NCI-H1930 (cell line): ENCODE data around the gene ARL6.

Experiments
- DNase-seq, 2 experiments: peaks; one replicate each; lab custom pipeline; 2025; lab: John Stamatoyannopoulos, UW

Gene ARL6, protein sequence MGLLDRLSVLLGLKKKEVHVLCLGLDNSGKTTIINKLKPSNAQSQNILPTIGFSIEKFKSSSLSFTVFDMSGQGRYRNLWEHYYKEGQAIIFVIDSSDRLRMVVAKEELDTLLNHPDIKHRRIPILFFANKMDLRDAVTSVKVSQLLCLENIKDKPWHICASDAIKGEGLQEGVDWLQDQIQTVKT

DNA sequence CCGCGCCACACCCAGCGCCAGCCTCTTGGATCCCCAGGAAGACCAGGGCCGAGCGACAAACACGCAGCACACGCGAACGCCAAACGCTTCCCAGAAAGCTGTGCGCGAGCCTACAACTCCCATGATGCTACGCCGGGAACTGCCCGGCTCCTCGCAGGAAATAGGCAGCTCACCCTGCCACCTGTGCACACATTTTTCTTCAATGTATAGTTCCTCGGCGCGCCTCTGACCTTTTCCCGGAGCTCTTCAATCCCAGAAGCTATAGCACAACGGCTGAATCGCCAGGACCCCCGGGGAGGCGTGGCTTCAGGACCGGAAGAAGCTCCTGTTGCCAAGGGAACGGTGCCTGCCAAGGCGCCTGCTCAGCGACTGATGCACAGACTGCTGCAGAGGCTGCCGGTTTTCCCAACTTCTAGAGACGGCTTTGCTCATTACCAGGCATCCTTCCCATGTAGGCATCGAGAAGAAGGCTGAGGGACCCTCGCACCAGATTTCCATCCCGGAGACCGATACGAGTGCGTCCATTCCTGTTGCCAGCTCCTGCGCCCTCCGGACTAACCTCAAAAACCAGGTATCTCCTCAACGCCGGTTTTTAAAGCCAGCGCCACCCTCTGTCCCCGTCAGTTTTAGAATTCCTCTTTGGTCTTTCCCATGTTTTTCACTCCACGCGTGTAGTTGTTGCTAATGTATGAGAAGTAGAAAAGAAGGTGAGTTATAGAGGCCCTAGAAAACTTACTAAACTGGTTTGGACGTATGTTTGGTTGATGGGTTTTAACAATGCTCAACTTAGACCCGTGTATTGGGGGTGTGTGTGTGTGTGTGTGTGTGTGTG, at the start of gene ARL6:
ARL6 (plus strand) TSS at position 352 of the 832 bp plus-strand sequence. CDS start 3,350 bp downstream, outside the sequence.
- DNase-seq = peak; percentile 89 to 90

DNA sequence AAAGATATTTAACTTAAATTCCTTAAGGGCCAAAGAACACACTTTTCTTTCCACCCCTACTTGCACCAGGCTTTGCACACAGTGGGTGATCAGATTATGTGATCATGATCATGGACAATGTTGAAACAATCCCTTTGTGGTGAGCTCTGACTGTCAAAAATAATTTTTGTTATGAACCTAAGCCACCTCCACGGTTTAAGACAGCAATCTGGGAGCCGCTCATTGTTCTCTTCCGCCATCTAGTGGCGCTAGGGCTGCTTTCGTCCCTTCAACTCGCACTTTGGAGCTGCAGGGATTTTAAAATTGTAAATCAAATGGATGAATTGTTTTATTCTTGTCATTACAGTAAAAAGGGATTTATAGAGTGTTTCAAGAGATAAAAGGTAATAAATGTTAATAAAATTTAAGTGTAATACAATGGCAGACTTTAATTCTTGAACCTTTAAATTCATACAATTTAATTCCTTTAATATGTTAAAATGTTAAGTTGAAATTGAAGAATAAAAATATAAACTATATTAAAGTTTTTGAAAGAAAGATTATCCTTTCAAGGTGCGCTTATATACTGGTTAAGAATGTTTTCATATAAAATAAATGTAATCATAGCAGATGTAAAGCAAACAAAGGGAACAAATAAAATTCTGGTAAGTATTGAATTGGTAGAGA, 45.3 kb upstream of the ARL6 start:
- peak; percentile 58 to 67 for DNase-seq

DNA sequence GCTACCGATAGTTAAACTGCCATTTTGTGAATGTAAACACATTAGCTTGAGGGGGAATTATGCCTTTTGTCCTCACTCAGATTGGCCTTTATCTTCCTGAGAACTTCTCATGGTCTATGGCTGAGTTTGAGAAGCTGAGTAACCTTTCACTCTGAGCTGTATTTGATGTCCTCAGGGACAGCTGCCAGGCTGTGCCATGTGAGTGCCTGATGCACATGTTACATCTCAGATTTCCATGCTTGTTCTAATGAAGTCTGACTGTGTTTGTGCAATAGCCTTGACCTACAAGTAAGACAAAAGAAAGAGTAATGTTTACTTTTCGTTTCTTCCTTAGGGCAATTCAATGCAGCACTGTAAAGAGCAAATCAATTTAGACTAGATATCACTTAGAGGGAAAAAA, 44.1 kb upstream of the ARL6 start:
- DNase-seq = peak in 1 of 2 experiments; percentile 20

DNA sequence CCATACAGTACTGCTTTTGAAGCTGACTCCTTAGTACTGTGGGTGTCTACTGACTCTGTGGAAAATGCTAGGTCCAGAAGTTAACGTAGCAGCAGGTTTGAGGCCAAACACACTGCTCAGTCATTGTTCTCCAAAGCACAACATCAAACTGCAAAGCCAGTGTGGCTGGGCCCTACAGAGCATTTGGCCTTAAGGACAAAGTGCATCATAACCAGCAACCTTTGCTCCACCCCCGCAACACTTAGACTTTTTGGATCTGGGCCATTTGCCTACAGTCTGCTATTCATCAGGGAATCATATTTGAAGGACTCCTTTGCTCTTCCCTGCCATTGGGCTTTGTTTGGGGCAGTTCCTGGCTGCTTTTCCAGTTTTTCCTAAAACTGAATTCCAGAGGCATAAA, 43.1 kb upstream of the ARL6 start:
- no peak for DNase-seq

DNA sequence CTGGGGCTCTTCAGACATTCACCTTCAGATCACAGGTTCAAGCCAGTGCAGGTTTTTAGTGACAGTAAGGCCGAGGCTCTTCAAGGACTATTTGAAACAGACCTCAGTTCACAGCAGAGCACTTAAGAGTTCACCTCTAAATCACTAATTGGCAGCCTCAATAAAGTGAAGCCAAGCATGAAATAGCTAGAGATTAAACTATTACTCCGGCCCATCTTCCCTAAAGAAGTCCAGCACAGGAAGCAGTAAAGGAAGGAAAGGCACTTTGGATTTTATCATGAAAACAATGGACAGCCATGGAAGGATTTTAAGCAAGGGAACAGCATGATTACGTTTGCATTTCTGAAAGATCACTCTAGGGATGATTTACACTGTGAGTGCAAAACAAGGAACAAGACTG, 27.6 kb upstream of the ARL6 start:
- DNase-seq = no peak

DNA sequence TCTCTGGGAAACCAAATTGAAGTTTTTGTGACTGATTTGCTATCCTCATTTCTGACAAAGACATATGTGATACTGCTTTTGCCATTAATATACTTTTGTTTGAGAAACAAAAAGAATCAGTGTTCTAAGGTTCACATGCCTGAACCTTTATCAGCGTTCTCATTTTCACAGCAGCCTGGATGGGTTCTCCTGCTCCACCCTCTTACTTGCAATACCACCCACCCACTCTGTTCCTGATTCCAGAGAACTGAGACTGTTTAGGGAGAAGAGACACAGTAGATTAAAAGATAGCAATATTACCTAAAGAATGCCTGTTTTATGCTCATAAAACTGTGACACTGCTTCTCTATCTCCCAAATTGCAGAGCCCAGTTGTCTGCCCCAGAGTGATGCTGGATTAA, 25.8 kb upstream of the ARL6 start:
- no peak for DNase-seq

DNA sequence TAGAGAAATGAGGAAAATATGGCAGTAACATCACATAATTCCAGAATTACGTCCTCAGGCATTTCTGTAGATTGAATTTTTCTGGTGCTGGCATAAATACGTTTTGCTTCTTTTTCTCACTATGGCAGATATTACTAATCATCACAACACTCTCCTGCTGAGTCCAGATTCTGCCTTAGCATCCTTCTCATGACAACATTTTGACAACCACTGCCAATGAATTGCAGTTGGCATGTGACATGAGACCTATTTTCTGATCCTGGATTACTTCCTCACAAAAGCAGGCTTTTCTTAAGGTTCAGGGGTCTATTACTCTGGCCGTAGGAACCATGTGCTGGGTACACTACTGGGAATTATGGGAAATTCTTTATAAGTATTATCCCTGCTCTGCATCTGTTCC, 22.5 kb upstream of the ARL6 start:
- no peak for DNase-seq

DNA sequence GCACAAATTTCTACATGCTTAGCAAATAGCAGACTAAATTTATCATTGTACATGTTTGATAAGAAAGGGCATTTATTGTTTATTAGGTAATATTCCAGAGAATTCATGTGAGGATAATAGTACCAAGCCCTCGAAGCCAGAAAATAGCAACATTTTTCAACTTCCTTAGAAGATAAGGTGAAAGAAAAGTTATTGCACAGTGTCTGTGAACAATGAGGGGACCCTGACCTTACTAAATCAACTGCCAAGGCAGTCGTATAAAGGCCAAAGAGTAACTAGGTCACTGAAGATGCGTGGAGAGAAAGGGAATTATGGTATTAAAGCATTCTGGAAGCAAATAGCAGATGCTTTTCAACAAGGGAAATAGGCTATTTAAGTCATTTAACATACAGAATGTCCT, 20.3 kb upstream of the ARL6 start:
- DNase-seq = no peak

DNA sequence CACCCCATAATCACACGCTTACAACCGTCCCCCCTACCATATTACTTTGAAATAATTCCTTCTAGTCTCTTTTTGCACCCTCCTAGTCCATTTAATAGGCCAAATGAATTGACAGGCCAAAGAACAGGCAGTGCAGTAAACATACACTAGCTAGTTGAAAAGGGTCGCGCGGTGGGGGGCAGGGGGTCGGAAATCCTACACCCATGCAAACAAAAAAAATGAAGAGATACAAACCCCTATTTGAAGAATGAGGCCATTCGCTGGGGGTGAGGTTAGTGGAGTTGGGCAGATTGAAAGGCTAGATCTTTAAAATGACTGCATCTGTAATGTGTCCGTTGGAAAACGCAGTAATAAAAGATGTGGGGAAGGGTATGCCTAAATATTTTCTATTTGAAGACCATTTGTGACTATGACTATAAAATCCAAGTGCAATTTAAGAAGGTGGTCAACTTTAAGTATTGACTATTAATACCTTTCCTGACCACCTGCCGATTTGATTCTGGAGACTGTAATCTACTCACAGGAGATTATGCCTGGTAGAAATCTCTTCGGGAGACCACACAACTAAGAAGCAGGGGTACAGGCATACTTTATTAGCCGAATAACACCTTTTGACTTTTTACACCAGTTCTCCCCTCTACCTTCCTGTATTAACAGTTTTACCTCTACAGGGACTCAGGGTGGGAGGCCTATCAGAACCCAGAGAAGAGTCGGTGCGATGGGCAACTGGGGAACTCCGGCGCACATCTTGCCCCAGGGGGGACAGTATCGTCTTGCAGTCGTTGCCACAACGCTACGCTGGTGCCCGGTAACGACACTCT, 762 bp upstream of the ARL6 start:
- no peak for DNase-seq

DNA sequence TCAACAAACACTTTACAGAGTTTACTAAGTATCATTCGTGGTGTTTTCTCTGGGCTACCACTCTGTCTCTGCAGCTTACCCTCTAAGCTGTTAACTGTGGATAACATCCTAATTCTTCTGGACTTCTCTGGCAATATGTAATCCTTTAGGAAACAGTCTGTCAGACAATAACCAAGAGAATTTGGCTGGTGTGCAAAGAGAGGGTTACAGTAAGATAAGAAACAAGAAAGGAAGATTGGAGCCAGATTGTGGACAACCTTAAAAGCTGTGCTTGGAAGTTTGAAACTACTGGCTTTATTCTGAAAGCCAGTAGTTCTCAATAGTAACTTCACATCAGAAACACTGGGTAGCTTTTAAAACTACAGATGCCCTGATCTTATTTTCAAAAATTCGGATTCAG, 778 bp downstream of the ARL6 start:
- DNase-seq = no peak

DNA sequence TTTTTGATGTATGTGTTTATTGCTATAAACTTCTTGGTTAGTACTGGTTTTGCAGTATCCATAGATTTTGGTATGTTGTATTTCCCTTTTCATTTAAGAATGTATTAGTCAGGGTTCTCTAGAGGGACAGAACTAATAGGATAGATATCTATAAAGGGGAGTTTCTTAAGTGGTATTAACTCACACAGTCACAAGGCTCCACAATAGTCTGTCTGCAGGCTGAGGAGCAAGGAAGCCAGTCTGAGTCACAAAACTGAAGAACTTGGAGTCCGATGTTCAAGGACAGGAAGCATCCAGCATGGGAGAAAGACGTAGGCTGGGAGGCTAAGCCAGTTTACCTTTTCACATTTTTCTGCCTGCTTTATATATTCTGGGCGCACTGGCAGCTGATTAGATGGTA, 8.4 kb downstream of the ARL6 start:
- DNase-seq = no peak

DNA sequence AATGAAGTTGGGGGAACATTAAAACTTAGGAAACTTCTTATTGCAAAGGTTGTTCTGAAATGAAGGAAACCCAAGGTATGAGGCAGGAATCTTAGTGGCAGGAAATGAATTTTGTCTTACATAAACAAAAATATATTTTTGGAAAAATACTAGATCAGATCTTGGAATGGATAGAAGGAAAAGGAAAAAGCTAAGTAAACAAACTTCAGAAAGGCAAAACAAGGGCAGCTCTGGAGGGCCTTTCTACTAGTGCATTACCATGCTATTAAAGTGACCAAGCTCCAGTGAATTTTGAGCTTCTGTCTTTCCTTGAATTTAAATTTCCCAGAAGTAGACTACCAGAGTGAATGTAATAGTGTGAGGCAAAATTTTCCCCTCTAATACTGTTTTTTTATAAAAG, 13.6 kb downstream of the ARL6 start:
- DNase-seq = no peak

DNA sequence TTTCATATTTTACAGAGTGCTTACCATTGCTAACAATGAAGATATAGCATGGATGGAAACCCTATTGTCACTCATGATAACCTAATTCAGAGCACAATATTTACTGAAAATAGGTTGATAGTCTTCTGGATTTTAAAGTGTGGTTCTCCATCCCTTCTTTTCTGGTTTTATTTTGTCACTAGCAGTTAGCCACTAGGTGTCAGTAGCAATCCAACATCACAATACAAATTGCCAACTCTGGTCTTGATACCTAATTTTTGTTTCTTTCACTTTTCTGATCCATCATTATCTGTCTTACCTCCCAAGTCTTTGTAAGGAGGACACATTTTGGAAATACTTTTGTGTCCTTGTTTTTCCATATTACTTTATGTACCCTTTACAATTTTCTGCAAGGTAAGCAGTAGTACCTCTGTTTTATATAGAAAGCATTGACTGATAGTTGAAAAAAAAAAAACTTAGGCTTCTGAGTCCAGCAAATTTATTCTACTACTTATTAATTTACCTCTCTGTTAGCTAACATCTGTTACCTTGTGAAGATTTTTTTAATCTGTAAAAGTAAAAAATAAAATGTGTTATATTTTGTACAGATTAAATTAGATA, 29.0 kb downstream of the ARL6 start:
- DNase-seq = no peak

DNA sequence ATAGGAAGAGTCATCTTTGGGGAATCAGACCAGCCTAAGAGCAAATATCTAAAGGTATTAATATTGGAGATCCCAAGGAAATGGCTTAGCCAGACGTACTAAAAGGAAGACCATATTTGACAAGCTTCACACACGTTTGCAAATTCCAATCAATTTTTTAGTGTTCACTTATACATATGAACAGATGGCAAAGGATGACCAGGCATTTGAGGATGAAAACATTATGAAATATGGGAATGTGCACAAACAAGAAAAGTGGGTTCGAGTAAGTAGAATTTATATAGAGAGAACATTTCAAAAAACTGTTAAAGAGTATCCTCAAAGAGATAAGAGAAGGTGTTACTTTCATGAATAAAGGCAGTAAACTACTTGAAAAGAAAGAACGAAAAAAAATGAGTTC, 31.4 kb downstream of the ARL6 start:
- DNase-seq = no peak

DNA sequence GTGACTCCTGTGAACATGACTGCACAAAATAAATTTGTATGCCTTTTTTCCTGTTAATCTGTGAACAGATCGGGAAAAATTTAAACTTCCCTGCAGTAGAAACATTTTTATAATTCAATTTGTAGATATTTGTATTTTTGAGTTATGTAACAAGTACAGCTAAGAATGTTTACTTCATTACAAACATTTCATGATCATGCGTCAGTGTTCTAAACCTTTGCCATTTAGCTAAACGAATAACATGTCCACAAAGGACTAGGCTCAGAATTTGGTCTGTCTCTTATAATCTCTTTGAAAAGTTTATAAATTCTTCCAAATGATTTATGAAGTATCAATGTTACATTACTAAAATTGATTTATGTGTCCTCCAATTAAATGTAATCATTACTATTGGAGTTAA, 39.9 kb downstream of the ARL6 start:
- no peak for DNase-seq

DNA sequence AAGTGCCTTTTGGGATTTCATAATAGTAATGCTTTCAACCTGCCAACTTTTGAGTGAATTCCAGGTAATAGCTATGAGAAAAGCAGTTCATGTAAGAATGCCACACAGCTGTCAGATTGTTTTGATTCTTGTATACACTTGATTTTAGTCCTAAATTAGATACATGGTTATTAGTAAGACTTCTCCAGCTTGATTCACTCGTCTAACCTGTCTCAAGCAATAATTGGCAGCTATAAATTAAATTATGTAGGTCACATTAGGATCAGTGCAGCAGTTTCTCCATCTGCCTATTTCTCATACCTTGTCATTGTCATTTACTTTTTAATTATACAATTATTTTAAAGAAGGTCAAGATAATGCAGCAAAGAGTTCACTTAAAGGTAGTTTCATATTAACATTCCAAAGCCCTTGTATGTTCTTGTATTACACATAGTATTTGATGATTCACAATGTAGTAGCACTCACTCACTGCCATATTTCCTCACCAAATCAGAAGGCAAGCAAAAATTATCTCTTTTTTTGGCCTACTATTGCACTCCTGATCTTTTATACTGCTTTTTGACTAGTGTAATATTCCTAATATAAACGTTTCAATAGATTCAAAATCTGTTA, 46.3 kb downstream of the ARL6 start:
- DNase-seq = no peak

DNA sequence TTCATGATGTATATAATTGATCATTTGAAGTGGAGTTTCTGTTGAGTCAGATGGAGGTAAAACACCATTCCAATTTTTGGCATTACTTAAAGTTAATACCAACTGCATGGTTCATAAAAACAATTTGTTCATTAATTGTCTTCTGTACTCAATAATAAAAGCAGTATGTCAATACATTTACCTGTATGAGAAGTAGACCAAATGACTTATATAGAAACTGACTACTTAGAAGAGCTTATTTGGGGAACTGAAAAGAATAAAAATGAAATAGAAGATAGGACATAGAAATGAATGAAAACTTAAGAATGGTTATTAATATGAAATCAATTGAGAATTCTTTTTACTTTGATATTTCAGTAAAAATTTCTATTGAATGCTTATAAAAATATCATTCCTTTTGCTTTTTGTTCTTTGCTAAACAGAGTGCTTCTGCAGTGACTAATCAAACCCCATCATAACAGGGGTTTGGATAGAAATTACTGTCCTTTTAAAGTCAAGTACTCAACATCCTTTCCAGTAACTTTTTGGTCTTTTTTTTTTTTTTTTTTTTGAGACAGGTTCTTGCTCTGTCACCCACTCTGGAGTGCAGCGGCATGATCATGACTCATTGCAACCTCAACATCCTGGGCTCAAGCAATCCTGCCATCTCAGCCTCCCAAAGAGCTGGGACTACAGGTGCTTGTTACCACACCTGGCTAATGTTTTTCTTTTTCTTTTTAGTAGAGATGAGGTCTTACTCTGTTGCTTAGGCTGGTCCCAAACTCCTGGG, 50.8 kb downstream of the ARL6 start:
- no peak for DNase-seq

DNA sequence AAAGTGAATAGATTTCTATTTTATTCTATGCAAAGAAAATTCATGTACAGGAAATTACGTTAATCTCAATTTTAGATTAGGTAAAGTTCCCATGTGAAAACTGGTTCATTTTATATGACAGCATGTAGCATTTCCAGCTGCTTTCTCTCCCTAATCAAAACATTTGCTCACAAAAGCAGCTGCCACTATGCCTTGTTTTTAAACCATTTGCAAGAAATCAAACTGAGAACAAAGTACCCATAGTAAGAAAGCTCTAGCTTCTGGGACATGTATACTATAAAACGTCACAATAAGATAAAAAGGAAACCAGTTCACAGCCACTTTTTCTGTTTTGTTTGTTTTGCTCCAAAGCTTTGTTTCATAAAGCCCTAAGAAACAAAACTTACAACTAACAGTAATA, 52.3 kb downstream of the ARL6 start:
- peak; percentile 11 to 22 for DNase-seq

DNA sequence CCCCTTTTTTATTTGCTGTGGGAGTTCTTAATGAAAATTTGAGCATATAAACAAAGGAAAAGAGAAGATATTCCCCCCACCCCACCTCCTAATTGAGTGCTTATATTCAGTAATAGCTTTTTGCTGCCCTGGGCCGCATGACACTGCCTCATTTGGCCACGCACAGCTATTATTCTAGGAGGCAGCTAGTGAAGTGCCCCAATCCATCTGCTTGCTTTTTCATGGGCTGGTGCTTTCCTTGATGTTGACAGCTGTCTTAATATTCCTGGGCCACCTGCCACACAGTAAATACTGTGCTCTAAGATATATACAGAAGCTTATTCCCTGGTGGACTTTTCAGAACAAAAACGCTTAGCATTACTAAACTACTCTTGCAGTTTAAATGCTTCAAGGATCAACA, 53.4 kb downstream of the ARL6 start:
- DNase-seq = peak; percentile 95

DNA sequence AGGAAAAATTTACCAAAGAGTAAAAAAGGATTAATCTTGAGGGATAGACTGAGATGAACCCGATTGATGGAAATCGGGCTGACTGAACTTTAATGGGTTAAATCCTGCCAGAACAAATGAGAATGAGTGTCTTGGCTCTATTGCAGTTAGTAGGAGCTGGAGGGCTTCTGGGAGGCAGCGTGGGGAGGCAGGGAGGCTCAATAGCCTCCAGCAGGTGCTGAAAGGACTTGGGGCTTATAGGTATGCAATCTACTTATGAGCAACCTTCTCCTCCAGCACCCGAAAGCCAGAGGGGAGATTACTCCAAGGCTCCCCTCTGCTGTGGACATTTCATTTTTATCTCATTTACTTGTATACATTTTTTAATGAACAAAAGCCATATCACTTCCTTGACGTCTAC, 56.2 kb downstream of the ARL6 start:
- DNase-seq = no peak

DNA sequence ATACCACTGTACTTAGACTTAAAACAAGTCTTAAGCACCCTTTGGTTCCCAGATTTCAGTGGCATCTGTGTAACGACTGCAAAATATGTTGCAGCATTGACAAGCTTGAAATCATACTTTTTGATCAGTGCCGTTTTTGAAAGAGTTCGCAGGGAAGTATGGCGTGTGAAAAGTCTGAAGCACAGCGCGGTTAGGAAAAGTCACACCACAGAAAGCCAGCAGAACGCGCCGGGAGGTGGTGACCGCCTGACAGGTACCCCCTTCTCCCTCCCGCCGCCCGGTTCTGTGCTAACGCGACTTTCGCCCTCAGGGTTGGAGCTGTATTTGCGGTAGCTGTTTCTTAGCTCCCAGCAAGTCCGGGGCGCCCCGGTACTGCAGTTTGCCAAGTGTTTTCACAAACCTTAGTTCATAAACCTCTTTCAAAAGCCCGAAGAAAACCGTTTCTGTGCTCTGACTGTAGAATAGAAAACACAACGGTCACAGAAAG, 56.8 kb downstream of the ARL6 start:
- DNase-seq = no peak
